Adipose tissue (tissue), 3 donors: ENCODE results near the gene SHLD2. TPM values are rescaled to one million over a fixed set of nuclear protein-coding genes. Genes with fewer than 3 reads are reported as not detected.

Source experiments
- polyA plus RNA-seq, 3 donors: library from polyadenylated mRNA; stranded (reverse); fragments of 200-250 nt; gene quantifications; one replicate each; pipeline ENCODE4 v1.2.3, GENCODE V29; 2013
- donor health status: healthy with polysubstance abuse.
- donor health status: Bipolar disorder and iron deficiency.
- donor health status: healthy.

SHLD2 gene
- polyA plus RNA-seq, 3 donors = 9.0 to 21.7 (median 15.0) TPM

Other genes starting within 250 kb of the SHLD2 start
- gene MMRN2, start 137.6 kb upstream of the SHLD2 start, polyA plus RNA-seq = 10 to 100 TPM in 2 of 3 donors, 1 to 10 TPM in 1; 6.1 to 56.1 (median 22.4) TPM
- gene SNCG, start 136.6 kb upstream of the SHLD2 start, polyA plus RNA-seq = 100 to 1,000 TPM in 2 of 3 donors, 1 to 10 TPM in 1; 7.0 to 142 (median 100) TPM
- 1,000 to 10,000 TPM in 2 of 3 donors, 100 to 1,000 TPM in 1; 135 to 2,071 (median 1,031) TPM for gene ADIRF, start 126.7 kb upstream of the SHLD2 start, polyA plus RNA-seq
- not detected for gene FAM25A, start 74.9 kb upstream of the SHLD2 start, polyA plus RNA-seq
- gene GLUD1, start 363 bp upstream of the SHLD2 start, polyA plus RNA-seq = 10 to 100 TPM; 44.9 to 83.7 (median 69.8) TPM
- gene NUTM2A, start 130.2 kb downstream of the SHLD2 start, polyA plus RNA-seq = 1 to 10 TPM; 1.0 to 1.5 (median 1.3) TPM